ENCODE measurements around the gene LETM1. TPM values are rescaled to one million over a fixed set of nuclear protein-coding genes. Genes with fewer than 3 reads are reported as not detected.

The LETM1 gene
- total and polyA plus RNA-seq, 2 of the 8 experiments (the other 6 are each of a cell fraction or from before 2014, with no cell fraction given) = 19.8 to 50.1 TPM

DNA sequence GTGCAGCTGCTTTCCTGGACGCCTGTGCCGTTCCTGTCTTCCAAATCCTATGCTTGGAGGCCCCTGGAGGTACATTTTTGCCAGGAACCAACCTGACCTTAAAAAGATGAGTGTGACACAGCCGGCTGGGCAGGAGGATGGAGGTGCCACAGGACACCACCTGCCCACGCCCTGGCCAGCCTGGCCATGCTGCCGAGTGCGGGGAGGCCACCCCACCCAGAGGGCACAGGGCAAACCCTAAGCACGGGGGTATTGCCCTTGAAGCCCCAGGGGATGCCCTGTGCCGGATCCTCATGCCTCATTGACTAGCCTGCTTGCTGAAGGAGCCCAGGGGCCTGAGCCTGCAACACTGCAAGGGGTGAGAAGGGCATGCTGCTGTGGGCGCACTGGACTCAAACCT is 42.7 kb downstream of the LETM1 start (continued):
- TF ChIP-seq, protein P1, sequence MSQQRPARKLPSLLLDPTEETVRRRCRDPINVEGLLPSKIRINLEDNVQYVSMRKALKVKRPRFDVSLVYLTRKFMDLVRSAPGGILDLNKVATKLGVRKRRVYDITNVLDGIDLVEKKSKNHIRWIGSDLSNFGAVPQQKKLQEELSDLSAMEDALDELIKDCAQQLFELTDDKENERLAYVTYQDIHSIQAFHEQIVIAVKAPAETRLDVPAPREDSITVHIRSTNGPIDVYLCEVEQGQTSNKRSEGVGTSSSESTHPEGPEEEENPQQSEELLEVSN (IDR thresholded peaks at IDR 0.05) = no peak
- TF ChIP-seq POLR2AphosphoS5 (IDR thresholded peaks at IDR 0.05; ENCODE audit: low read depth, low read length) = no peak
